Gastrocnemius medialis (tissue), 4 donors: Measurements from ENCODE around the gene CDK4.

Source experiments
- CTCF ChIP-seq, 5 experiments: fragments of 450-650 bp in 3 of 5; fragments of 200-600 bp in 2 of 5; sonication (generic) in 2 of 5; IDR thresholded peaks in 4 of 5; conservative IDR thresholded peaks in 1 of 5; 1 replicate in 4 of 5; 2 replicates in 1 of 5; pipeline ENCODE4 v1.5.1; 2016 to 2019; ENCODE audit warnings: antibody characterized with exemption in 5 of 5, mild to moderate bottlenecking in 3 of 5, moderate library complexity in 3 of 5
- POLR2A ChIP-seq, 2 donors: fragments of 450-650 bp; IDR thresholded peaks; one replicate each; pipeline ENCODE4 v1.6.1; 2017; ENCODE audit warnings: antibody characterized with exemption in 2 of 2, mild to moderate bottlenecking in 2 of 2, moderate library complexity in 2 of 2

GRCh38 chr12:57751432-57751787 is 700 bp downstream of the CDK4 start:
- TF ChIP-seq CTCF (IDR thresholded peaks at IDR 0.05 in 4 of 5, conservative IDR thresholded peaks at IDR 0.05 in 1 of 5) (no peak), POLR2A (IDR thresholded peaks at IDR 0.05) (no peak)
